ENCODE measurements around the gene SIRPA. TPM values are rescaled to one million over a fixed set of nuclear protein-coding genes. Genes with fewer than 3 reads are reported as not detected.

SIRPA gene
- total RNA-seq, 1 experiment from 2014 or later = 8.9 TPM

GRCh38 chr20:1905693-1906092, 10.5 kb downstream of the SIRPA start:
- POLR2A ChIA-PET = no interaction called here
- H3K27ac Mint-ChIP-seq = no peak overlapping the region
- TF ChIP-seq RELA (CRISPR knock-in tag; IDR thresholded peaks at IDR 0.05; ENCODE audit: borderline replicate concordance) = no peak
- TF ChIP-seq ZNF317 (CRISPR knock-in tag; IDR thresholded peaks at IDR 0.05; ENCODE audit: borderline replicate concordance, low read depth) = no peak
- H3K27me3 Mint-ChIP-seq (ENCODE audit: low read depth) = peaks cover 3% of the 10 kb centered on the region
- no peaks in the 10 kb centered on the region for H3K9me3 Mint-ChIP-seq
- ATAC-seq (no peak), DNase-seq (ENCODE audit: low spot score) (no peak)
- CTCF ChIA-PET = no interaction called here
- 0 out of 2 replicates have a peak, but pooled peaks cover 3% of the 10 kb centered on the region for H3K36me3 Mint-ChIP-seq
- H3K4me3 Mint-ChIP-seq = no peak overlapping the region
- H3K4me1 Mint-ChIP-seq = peaks cover 12% of the 10 kb centered on the region

GRCh38 chr20:1906361-1907051, 11.3 kb downstream of the SIRPA start:
- peaks cover 10% of the 10 kb centered on the region; the same call in 1 of the 2 replicates for H3K36me3 Mint-ChIP-seq
- H3K27me3 Mint-ChIP-seq (ENCODE audit: low read depth) = peaks cover 1% of the 10 kb centered on the region
- ATAC-seq (no peak), DNase-seq (ENCODE audit: low spot score) (no peak)
- H3K27ac Mint-ChIP-seq = peak overlapping the region; percentile 35; the same call in 1 of the 2 replicates
- no peak for TF ChIP-seq AFF4 (CRISPR knock-in tag; IDR thresholded peaks at IDR 0.05; ENCODE audit: borderline replicate concordance)
- H3K4me3 Mint-ChIP-seq = no peak overlapping the region
- CTCF ChIA-PET = interaction anchor here (0.8 kb wide), 1 partner anchor 130 kb away, joined by 3 read pairs; no protein-coding TSS in a partner anchor
- peaks cover 9% of the 10 kb centered on the region for H3K4me1 Mint-ChIP-seq
- peaks cover 6% of the 10 kb centered on the region for H3K9me3 Mint-ChIP-seq
- POLR2A ChIA-PET = no interaction called here

DNA sequence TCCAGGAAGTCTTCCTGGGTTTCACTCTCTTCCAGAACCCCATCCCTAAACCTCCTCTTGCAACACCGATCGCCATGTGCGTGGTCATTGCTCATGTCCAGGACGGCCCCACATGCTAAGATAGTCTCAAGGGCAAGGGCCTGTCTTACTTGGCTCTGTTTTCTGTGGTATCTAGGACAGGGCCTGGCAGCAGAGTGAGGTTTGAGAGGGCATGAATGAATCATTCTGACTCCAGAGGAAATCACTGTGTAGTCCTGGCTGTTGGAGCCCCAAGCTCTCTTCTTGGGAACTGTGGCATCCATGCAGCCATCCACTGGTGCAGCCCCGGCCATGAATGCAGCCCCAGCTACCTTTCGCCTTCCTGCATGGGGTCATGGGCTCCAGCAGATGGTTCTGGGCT, 12.4 kb downstream of the SIRPA start:
- POLR2A ChIA-PET = no interaction called here
- no peak for DNase-seq (ENCODE audit: low spot score)
- no peak for ATAC-seq
- TF ChIP-seq NFYB (CRISPR knock-in tag; conservative IDR thresholded peaks at IDR 0.05; ENCODE audit: low read depth) = no peak
- no peak for TF ChIP-seq TP53 (CRISPR knock-in tag; IDR thresholded peaks at IDR 0.05)
- TF ChIP-seq MYBL2 (CRISPR knock-in tag; IDR thresholded peaks at IDR 0.05) = no peak
- TF ChIP-seq SMAD3 (CRISPR knock-in tag; IDR thresholded peaks at IDR 0.05; ENCODE audit: borderline replicate concordance) = no peak
- TF ChIP-seq, protein P1, sequence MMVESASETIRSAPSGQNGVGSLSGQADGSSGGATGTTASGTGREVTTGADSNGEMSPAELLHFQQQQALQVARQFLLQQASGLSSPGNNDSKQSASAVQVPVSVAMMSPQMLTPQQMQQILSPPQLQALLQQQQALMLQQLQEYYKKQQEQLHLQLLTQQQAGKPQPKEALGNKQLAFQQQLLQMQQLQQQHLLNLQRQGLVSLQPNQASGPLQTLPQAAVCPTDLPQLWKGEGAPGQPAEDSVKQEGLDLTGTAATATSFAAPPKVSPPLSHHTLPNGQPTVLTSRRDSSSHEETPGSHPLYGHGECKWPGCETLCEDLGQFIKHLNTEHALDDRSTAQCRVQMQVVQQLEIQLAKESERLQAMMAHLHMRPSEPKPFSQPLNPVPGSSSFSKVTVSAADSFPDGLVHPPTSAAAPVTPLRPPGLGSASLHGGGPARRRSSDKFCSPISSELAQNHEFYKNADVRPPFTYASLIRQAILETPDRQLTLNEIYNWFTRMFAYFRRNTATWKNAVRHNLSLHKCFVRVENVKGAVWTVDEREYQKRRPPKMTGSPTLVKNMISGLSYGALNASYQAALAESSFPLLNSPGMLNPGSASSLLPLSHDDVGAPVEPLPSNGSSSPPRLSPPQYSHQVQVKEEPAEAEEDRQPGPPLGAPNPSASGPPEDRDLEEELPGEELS (CRISPR knock-in tag; IDR thresholded peaks at IDR 0.05) = no peak
- no peak for TF ChIP-seq CREB1 (CRISPR knock-in tag; IDR thresholded peaks at IDR 0.05)
- TF ChIP-seq AFF4 (CRISPR knock-in tag; IDR thresholded peaks at IDR 0.05; ENCODE audit: borderline replicate concordance) = no peak
- no peak for TF ChIP-seq ZNF425 (CRISPR knock-in tag; conservative IDR thresholded peaks at IDR 0.05)
- no peak for TF ChIP-seq ESRRA (CRISPR knock-in tag; IDR thresholded peaks at IDR 0.05; ENCODE audit: borderline replicate concordance)
- TF ChIP-seq ZMAT4 (CRISPR knock-in tag; IDR thresholded peaks at IDR 0.05) = no peak
- TF ChIP-seq SMAD4 (CRISPR knock-in tag; IDR thresholded peaks at IDR 0.05) = no peak
- no peak for TF ChIP-seq PREB (CRISPR knock-in tag; IDR thresholded peaks at IDR 0.05; ENCODE audit: borderline replicate concordance)
- no peak for TF ChIP-seq MLX (CRISPR knock-in tag; IDR thresholded peaks at IDR 0.05)

More for the DNA sequence above, 12.4 kb downstream of the SIRPA start:
- peaks cover 14% of the 10 kb centered on the region; the same call in 1 of the 2 replicates for H3K36me3 Mint-ChIP-seq
- no peak overlapping the region; the same call in 1 of the 2 replicates for H3K27ac Mint-ChIP-seq
- CTCF ChIA-PET = interaction anchor here (0.8 kb wide), 1 partner anchor 131 kb away, joined by 3 read pairs; no protein-coding TSS in a partner anchor
- H3K9me3 Mint-ChIP-seq = peaks cover 8% of the 10 kb centered on the region
- H3K4me3 Mint-ChIP-seq = no peak overlapping the region
- no peaks in the 10 kb centered on the region for H3K27me3 Mint-ChIP-seq (ENCODE audit: low read depth)
- H3K4me1 Mint-ChIP-seq = peaks cover 7% of the 10 kb centered on the region
